ENCODE results near the gene SEMA4D. TPM values are rescaled to one million over a fixed set of nuclear protein-coding genes. Genes with fewer than 3 reads are reported as not detected.

SEMA4D gene
- total and polyA plus RNA-seq, 2 of the 13 experiments (the other 11 are each of a cell fraction or from before 2014, with no cell fraction given): 0.13 to 0.16 TPM

DNA sequence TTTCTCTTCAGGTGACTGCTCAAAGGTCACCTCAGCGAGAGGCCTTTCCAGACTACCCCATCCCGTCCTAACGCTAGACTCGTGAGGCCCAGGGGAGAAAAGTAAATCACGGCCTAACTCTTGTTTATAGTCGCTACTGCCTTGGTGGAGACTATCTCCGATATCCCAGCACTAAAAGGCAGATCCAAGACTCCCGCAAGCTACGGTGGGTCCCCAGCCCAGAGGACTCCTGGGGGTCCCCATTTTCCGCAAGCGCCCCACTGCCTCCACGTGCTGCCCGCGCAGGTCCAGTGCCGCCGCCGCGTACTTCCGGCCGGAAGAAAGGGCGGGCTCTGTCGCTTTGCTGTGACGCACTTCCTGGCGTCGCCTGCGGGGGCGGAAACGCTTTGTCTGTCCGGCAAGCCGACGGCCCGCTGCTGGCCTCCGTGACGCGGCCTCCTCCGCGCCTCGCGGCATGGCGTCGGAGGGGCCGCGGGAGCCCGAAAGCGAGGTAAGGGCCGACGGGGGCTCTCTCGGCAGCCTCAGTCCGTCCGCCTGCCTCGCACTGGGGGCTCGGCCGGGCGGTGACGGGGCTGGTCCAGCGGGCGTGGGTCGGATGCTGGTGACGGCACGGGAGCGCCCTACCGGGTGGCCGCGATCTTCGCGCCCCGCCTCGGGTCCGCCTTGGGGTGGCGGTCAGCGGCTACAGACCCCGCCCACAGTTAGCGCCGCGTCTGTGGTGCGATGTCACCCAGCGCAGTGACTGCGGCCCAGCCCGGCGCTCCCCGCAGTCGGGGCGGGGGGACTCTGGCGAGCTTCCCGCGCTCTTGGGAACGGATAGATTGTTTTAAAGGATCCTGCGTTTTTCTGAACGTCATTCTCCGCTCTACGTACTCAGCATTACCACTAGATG is 179.5 kb downstream of the SEMA4D start, which contains the start of gene SECISBP2 (continued):
- TF ChIP-seq, protein P1, sequence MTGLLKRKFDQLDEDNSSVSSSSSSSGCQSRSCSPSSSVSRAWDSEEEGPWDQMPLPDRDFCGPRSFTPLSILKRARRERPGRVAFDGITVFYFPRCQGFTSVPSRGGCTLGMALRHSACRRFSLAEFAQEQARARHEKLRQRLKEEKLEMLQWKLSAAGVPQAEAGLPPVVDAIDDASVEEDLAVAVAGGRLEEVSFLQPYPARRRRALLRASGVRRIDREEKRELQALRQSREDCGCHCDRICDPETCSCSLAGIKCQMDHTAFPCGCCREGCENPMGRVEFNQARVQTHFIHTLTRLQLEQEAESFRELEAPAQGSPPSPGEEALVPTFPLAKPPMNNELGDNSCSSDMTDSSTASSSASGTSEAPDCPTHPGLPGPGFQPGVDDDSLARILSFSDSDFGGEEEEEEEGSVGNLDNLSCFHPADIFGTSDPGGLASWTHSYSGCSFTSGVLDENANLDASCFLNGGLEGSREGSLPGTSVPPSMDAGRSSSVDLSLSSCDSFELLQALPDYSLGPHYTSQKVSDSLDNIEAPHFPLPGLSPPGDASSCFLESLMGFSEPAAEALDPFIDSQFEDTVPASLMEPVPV (CRISPR knock-in tag; IDR thresholded peaks at IDR 0.05): peak; percentile 49; the same call in 1 of the 2 replicates
- TF ChIP-seq ZNF354B (CRISPR knock-in tag; IDR thresholded peaks at IDR 0.05) (no peak), STAG1 (CRISPR knock-in tag; IDR thresholded peaks at IDR 0.05) (peak; percentile 68), SMAD1 (CRISPR knock-in tag; IDR thresholded peaks at IDR 0.05; ENCODE audit: borderline replicate concordance, low read depth) (peak; percentile 87; the same call in 1 of the 2 replicates), NBN (conservative IDR thresholded peaks at IDR 0.05) (no peak), KDM1A (CRISPR knock-in tag; IDR thresholded peaks at IDR 0.05) (no peak), ZNF263 (CRISPR knock-in tag; IDR thresholded peaks at IDR 0.05) (0 out of 2 replicates have a peak, but pooled peaks have one; percentile 36), ZFX (CRISPR knock-in tag; IDR thresholded peaks at IDR 0.05; ENCODE audit: low read depth) (peak; percentile 98), ZBTB7B (CRISPR knock-in tag; IDR thresholded peaks at IDR 0.05) (peak; percentile 73), ZNF207 (IDR thresholded peaks at IDR 0.05; ENCODE audit: borderline replicate concordance) (no peak), NPAS2 (CRISPR knock-in tag; IDR thresholded peaks at IDR 0.05; ENCODE audit: borderline replicate concordance) (no peak), NFYB (CRISPR knock-in tag; IDR thresholded peaks at IDR 0.05) (peak; percentile 10; the same call in 1 of the 2 replicates), MXD4 (CRISPR knock-in tag; IDR thresholded peaks at IDR 0.05) (peak; percentile 90; the same call in 1 of the 2 replicates), ZNF501 (CRISPR knock-in tag; IDR thresholded peaks at IDR 0.05) (peak; percentile 100), MLLT10 (CRISPR knock-in tag; IDR thresholded peaks at IDR 0.05) (0 out of 2 replicates have a peak, but pooled peaks have one; percentile 20)
- TF ChIP-seq, protein P2, sequence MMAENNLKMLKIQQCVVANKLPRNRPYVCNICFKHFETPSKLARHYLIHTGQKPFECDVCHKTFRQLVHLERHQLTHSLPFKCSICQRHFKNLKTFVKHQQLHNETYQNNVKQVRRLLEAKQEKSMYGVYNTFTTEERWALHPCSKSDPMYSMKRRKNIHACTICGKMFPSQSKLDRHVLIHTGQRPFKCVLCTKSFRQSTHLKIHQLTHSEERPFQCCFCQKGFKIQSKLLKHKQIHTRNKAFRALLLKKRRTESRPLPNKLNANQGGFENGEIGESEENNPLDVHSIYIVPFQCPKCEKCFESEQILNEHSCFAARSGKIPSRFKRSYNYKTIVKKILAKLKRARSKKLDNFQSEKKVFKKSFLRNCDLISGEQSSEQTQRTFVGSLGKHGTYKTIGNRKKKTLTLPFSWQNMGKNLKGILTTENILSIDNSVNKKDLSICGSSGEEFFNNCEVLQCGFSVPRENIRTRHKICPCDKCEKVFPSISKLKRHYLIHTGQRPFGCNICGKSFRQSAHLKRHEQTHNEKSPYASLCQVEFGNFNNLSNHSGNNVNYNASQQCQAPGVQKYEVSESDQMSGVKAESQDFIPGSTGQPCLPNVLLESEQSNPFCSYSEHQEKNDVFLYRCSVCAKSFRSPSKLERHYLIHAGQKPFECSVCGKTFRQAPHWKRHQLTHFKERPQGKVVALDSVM (CRISPR knock-in tag; IDR thresholded peaks at IDR 0.05): peak; percentile 94
- TF ChIP-seq, protein P3, sequence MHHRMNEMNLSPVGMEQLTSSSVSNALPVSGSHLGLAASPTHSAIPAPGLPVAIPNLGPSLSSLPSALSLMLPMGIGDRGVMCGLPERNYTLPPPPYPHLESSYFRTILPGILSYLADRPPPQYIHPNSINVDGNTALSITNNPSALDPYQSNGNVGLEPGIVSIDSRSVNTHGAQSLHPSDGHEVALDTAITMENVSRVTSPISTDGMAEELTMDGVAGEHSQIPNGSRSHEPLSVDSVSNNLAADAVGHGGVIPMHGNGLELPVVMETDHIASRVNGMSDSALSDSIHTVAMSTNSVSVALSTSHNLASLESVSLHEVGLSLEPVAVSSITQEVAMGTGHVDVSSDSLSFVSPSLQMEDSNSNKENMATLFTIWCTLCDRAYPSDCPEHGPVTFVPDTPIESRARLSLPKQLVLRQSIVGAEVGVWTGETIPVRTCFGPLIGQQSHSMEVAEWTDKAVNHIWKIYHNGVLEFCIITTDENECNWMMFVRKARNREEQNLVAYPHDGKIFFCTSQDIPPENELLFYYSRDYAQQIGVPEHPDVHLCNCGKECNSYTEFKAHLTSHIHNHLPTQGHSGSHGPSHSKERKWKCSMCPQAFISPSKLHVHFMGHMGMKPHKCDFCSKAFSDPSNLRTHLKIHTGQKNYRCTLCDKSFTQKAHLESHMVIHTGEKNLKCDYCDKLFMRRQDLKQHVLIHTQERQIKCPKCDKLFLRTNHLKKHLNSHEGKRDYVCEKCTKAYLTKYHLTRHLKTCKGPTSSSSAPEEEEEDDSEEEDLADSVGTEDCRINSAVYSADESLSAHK (CRISPR knock-in tag; IDR thresholded peaks at IDR 0.05; ENCODE audit: borderline replicate concordance): no peak
- TF ChIP-seq, protein P4, sequence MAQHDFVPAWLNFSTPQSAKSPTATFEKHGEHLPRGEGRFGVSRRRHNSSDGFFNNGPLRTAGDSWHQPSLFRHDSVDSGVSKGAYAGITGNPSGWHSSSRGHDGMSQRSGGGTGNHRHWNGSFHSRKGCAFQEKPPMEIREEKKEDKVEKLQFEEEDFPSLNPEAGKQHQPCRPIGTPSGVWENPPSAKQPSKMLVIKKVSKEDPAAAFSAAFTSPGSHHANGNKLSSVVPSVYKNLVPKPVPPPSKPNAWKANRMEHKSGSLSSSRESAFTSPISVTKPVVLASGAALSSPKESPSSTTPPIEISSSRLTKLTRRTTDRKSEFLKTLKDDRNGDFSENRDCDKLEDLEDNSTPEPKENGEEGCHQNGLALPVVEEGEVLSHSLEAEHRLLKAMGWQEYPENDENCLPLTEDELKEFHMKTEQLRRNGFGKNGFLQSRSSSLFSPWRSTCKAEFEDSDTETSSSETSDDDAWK (CRISPR knock-in tag; IDR thresholded peaks at IDR 0.05): no peak
